NCI-H460 (cell line): ENCODE results near the gene CLK3. TPM values are rescaled to one million over a fixed set of nuclear protein-coding genes. Genes with fewer than 3 reads are reported as not detected.

Experiments used
- DNase-seq: peaks from one replicate; pipeline ENCODE4 v3.0.0-alpha.2; 2016; ENCODE audit warnings: low read depth; ENCODE audit errors: extremely low read depth
- total RNA-seq: library from RNA; depleted of rRNA; stranded (reverse); fragments of >200 nt; shearing (Covaris generic); gene quantifications from 2 replicates; pipeline ENCODE4 v1.2.3, GENCODE V29; 2014; rRNA removed

The CLK3 gene
- total RNA-seq, 1 experiment from 2014 or later, result 49.8 TPM

DNA sequence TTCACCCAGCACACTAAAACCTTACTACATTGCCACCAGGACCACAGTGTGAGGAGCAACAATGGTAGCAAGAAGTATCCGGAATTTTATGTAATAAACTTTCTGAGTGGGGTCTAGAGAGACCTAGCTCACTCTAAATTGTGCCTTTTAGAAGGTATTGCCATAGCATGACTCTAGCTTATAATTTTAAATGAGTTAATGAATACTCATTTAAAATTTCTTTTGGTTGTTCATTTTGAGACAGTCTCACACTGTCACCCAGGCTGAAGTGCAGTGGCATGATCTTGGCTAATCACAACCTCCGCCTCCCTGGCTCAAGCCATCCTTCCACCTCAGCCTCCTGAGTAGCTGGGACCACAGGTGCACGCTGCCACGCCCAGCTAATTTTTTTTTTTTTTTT lies 54.0 kb downstream of the CLK3 start:
- no peak for DNase-seq

DNA sequence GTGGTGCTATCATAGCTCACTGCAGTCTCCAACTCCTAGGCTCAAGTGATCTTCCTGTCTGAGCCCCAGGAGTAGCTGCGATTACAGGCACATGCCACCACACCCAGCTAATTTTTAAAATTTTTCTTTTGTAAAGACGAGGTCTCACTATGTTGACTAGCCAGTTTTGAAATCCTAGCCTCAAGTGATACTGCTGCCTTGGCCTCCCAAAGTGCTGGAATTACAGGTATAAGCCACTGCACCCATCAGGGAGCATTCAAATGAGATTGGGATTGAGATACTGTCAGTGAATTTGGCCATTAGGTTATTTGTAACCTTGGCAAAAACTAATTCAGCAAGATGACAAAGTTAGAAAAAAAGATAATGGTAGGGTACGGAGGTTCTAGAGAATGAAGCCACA lies 58.5 kb downstream of the CLK3 start:
- DNase-seq, result no peak

GRCh38 chr15:74676801-74677200 lies 61.2 kb downstream of the CLK3 start:
- no peak for DNase-seq

Other genes with a start within 250 kb of the CLK3 start
- not detected in 2 replicates for gene CYP11A1, start 248.2 kb upstream of the CLK3 start, total RNA-seq
- gene SEMA7A, start 181.9 kb upstream of the CLK3 start, total RNA-seq, result 0.12 and 0.20 TPM in 2 replicates
- gene UBL7, start 154.7 kb upstream of the CLK3 start, total RNA-seq, result 39.8 and 47.7 TPM in 2 replicates
- 2.1 and 2.8 TPM in 2 replicates for gene ARID3B, start 74.6 kb upstream of the CLK3 start, total RNA-seq
- gene EDC3, start 80.2 kb downstream of the CLK3 start, total RNA-seq, result 8.8 and 10.3 TPM in 2 replicates
- gene CYP1A1, start 109.7 kb downstream of the CLK3 start, total RNA-seq, result not detected in 2 replicates
- gene CYP1A2, start 133.0 kb downstream of the CLK3 start, total RNA-seq, result not detected in 2 replicates
- gene CSK, start 166.2 kb downstream of the CLK3 start, total RNA-seq, result 22.4 and 26.7 TPM in 2 replicates
- gene LMAN1L, start 197.0 kb downstream of the CLK3 start, total RNA-seq, result not detected in 2 replicates
- gene CPLX3, start 210.8 kb downstream of the CLK3 start, total RNA-seq, result 0.07 TPM in 1 of 2 replicates, not detected in the other
- gene ULK3, start 227.3 kb downstream of the CLK3 start, total RNA-seq, result 32.1 and 32.7 TPM in 2 replicates